Sciatic nerve (tissue), 2 donors: ENCODE results near the gene PNMA8A. TPM values are rescaled to one million over a fixed set of nuclear protein-coding genes. Genes with fewer than 3 reads are reported as not detected.
A peak's percentile ranks its signal among the peaks of the same experiment; 100 is the strongest.
"Not testable (repeated sequence)": the region's sequence is repeated elsewhere in the genome, so short reads cannot be mapped to it uniquely, and the experiment has no call there.

ENCODE experiments used
- ATAC-seq: fragments of 200-7000 bp; cut with Tn5 transposase; one replicate; pipeline ENCODE4 v1.9.1; 2020; ENCODE audit warnings: mild to moderate bottlenecking, moderate library complexity
- DNase-seq: peaks from one replicate; pipeline ENCODE4 v3.0.0-alpha.2; 2020; ENCODE audit warnings: low spot score
- intact Hi-C: fragments of 100-400 bp; cut with DNase I; formaldehyde crosslinking; loops from one replicate; pipeline ENCODE4 v1.14.2; 2022
- total RNA-seq: library from RNA; stranded (reverse); fragmentation: NEBNext Ultra II Directional; extraction: Animal tissue kit (Norgen Biotek cat#: 25700); gene quantifications from one replicate; pipeline ENCODE4 v1.2.1, GENCODE V29; 2021
- donor health status: DM: no; HTN: no; CAD: no.
- donor health status: DM: no; HTN: no; CAD: no.

The PNMA8A gene
- total RNA-seq, 1 donor from 2014 or later: 9.3 TPM

DNA sequence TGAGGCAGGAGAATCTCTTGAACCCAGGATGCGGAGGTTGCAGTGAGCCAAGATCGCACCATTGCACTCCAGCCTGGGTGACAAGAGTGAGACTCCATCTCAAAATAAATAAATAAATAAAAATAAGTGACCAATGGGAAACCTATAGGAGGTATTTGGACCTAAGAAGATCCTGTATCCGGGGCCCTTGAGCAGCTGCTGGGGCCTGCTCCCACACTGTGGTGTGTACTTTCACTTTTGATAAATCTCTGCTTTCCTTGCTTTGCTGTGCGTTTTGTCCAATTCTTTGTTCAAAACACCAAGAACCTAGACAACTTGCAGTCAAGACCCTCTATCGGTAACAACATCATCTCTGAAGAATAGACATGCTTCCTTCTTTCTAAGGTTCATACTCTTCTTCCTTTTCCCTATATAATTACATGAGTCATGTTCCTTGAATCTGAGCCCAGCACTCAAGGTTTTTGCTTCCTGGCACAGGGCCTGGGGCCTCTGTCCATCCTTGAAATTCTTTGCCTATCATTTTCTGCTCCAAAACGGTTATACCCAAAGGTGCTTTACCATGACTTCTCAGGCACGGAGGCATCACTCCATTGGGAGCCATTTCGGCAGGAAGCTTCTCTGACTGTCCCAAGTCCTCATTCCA is 28.4 kb downstream of the PNMA8A start:
- DNase-seq: no peak
- no peak for ATAC-seq
- intact Hi-C loops: no loop called here

- ATAC-seq (no peak), DNase-seq (no peak)
- intact Hi-C loops: no loop called here
Measured at GRCh38 chr19:46441866-46442265, 29.5 kb downstream of the PNMA8A start.

GRCh38 chr19:46435689-46436088 is 35.7 kb downstream of the PNMA8A start:
- intact Hi-C loops, DNase-seq, ATAC-seq: not testable (repeated sequence)

GRCh38 chr19:46435009-46435408 is 36.4 kb downstream of the PNMA8A start:
- DNase-seq (no peak), ATAC-seq (no peak)
- intact Hi-C loops: no loop called here

GRCh38 chr19:46433470-46433869 is 37.9 kb downstream of the PNMA8A start:
- ATAC-seq, DNase-seq, intact Hi-C loops: not testable (repeated sequence)

- DNase-seq (no peak), ATAC-seq (no peak)
- intact Hi-C loops: no loop called here
Measured at GRCh38 chr19:46431824-46432223, 39.5 kb downstream of the PNMA8A start.

DNA sequence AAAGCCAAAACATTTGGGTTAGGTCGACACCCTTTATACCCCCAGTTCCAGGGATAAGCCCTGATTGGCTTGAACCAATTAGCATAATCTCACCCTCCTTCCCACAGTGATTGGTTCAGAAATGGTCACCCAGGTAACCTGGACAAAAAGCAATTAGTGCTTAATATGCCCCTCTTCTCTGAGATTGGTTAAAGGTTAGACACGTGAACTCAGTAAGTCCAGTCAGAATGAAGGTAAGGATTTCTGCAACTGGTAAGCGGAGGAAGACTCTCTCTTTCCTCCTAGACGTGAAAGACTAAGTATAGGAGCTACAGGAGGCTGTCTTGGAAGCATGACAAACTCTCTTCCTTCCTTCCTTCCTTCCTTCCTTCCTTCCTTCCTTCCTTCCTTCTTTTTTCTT is 41.4 kb downstream of the PNMA8A start:
- intact Hi-C loops: no loop called here
- ATAC-seq (no peak), DNase-seq (no peak)

- intact Hi-C loops: no loop called here
- ATAC-seq: peak; percentile 56
- peak; percentile 77 for DNase-seq
Measured at GRCh38 chr19:46428239-46429135, 42.9 kb downstream of the PNMA8A start, which contains the start of gene PNMA8C. PNMA8C (minus strand) TSS chr19:46428936; CDS start chr19:46428359, 577 bp downstream.

- intact Hi-C loops: no loop called here
- no peak for DNase-seq
- ATAC-seq: no peak
Measured at GRCh38 chr19:46427518-46428045, 43.8 kb downstream of the PNMA8A start.

DNA sequence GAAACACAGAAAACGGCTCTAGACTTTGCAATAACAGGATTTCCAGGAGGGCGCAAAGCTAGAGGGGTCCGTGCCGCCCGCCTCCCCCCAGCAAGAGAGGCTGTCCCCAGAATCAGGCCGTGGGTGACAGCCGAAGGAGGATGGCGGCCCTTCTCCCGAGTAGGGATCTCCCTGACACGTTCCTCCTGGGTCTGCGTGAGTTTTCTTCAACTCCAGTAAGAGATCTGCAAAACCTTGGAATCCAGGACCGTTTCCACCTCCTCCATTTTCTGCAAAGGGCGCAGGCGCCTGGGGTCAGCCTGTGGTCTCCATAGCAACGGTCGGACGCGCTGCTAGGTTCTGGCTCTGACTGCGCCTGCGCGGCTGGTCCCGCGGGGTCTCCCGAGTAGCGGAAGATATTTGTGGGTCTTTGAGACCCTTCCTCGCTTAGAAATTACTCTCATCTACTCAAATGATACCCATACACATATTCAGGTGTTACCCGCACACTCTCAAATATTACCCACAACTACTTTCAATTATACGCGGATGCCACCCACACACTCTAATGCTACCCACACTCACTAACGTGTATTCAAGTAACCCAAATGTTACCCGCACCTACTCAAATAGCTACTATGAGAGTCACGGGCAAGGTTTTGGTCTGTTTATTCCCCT is 44.7 kb downstream of the PNMA8A start:
- peak; percentile 96 for ATAC-seq

DNA sequence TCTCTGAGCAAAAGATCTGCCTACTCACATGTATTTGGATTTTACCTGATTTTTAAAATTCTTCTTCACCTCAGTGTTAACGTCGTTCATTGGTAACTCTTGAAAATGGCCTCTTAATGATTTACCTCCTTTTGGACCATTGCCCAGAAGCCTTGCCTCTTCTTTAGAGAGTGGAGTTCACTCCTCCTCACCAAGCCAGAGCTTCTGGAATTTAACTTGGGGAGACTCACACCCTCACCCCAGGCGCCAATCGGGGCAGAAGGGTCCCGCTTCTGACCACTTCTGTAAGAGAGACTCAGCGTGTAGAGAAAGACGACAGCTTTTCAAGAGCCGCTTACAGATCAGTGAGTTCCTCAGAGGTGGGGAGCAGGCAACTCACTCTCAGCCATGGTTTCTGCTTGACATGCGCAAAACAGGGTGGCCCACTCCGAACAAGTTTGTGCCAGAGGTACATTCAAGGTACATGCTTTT is 45.3 kb downstream of the PNMA8A start:
- no peak for DNase-seq
- intact Hi-C loops: no loop called here
- peak; percentile 40 for ATAC-seq

More for the DNA sequence above, 44.7 kb downstream of the PNMA8A start:
- intact Hi-C loops: no loop called here
- peak; percentile 91 for DNase-seq

- no peak for ATAC-seq
Measured at GRCh38 chr19:46423188-46423587, 48.2 kb downstream of the PNMA8A start.

GRCh38 chr19:46422344-46422743 is 49.0 kb downstream of the PNMA8A start:
- ATAC-seq (no peak), DNase-seq (no peak)
- intact Hi-C loops: no loop called here

More at GRCh38 chr19:46423188-46423587, 48.2 kb downstream of the PNMA8A start:
- intact Hi-C loops: no loop called here
- no peak for DNase-seq

GRCh38 chr19:46420056-46420455 is 51.3 kb downstream of the PNMA8A start:
- intact Hi-C loops: no loop called here
- ATAC-seq: no peak
- DNase-seq: no peak

Other genes starting within 250 kb of the PNMA8A start
- gene IGFL1, start 241.8 kb downstream of the PNMA8A start, total RNA-seq: not detected
- 55.0 TPM for gene HIF3A, start 174.5 kb downstream of the PNMA8A start, total RNA-seq
- 46.9 TPM for gene PPP5C, start 124.5 kb downstream of the PNMA8A start, total RNA-seq
- 9.0 TPM for gene CCDC8, start 58.0 kb downstream of the PNMA8A start, total RNA-seq
- not detected for gene PNMA8C, start 42.6 kb downstream of the PNMA8A start, total RNA-seq
- 3.6 TPM for gene PNMA8B, start 24.3 kb upstream of the PNMA8A start, total RNA-seq
- gene CALM3, start 129.8 kb upstream of the PNMA8A start, total RNA-seq: 237 TPM
- 8.0 TPM for gene PTGIR, start 153.5 kb upstream of the PNMA8A start, total RNA-seq
- not detected for gene GNG8, start 164.6 kb upstream of the PNMA8A start, total RNA-seq
- gene DACT3, start 189.6 kb upstream of the PNMA8A start, total RNA-seq: 22.2 TPM
- 54.0 TPM for gene PRKD2, start 245.6 kb upstream of the PNMA8A start, total RNA-seq